HG03378 (cell line): ENCODE data around the gene TRMT1.

Source experiments
- ATAC-seq: cut with Tn5 transposase; IDR thresholded peaks from one replicate; pipeline ENCODE4 v1.9.1; 2021; ENCODE audit warnings: mild to moderate bottlenecking, moderate library complexity; ENCODE audit not compliant: unreplicated experiment

TRMT1 gene

DNA sequence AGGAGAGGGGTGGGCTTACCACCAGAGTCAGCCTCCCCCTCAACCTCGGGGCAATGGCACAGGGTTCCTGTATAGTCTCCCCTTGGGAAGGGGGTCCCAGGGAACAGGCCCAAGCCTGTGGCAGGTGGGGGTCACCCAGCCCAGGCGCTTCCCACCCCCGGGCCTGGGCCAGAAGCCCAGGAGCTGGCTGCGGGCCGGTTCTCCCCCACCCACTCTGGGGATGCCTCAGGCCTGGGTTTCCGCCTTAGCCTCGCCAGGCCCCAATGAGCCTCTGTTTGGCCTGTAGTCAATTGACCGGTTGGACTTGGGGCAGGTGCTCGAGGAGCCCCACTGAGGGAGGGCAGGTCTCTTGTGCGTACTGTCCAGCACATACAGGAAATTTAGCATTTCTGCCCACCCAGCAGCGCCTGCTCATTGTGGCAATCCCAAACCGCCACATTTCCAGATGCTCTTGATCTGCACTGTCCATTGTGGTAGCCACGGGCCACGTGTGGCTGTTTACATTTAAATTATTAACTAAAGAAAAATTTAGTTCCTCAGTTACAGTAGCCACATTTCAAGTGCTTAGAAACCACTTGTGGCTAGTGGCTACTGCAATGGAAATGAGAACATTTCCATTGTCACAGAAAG lies 23.8 kb downstream of the TRMT1 start:
- no peak for ATAC-seq

DNA sequence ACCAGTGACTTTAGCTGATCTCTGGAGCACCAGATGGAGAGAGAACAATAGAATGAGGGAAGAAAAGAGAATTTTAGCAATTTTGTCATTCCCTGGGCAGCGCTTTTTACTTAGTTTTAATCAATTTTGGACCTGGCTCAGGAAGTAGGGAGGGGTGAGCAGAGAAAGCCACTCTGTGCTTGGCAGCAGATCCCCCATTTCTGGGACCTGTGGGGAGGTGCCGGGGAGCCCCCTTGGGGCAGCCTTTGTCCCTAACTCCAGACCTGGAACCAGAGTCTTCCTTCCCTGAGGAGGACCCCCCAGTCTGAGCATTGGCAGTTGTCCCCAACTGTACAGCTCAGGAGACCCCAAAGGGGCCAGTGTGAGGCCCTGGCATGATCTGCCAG lies 24.4 kb downstream of the TRMT1 start:
- ATAC-seq, result no peak

DNA sequence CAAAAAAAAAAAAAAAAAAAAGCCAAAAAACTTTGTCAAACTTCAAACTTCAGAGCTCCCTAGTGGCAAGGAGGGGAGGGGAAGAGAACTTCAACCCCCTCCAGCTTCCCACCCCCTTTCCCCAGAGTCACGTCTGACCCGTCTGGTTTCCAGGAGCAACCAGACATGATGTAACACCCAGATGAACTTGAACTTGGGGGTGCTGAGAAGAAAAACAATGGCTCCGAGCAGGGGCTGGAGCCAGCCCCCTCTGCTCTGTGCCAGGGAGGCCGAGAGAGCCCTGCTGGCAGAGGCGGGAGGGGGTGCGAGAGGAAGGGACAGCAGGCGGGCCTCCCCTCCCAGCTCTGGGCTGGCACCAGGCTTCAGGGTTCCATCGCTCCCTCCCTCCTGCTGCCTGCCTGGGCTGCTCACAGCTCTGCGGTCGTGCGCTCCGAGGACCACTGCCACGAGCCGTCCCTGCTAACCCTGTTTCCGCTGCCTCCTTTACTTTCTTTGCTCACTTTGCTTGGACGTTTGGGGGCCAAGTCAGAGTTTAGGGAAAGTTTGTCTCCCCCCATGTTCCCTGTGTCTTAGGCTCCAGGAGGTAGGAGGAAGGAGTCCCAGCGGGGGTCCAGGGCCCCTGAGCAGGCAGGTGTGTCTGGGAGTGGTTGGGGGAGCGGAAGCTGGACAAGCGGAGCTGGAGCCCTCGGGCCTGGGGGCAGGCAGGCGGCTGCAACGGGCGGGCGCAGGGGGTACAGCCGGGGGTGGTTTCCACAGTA lies 25.0 kb downstream of the TRMT1 start:
- no peak for ATAC-seq

DNA sequence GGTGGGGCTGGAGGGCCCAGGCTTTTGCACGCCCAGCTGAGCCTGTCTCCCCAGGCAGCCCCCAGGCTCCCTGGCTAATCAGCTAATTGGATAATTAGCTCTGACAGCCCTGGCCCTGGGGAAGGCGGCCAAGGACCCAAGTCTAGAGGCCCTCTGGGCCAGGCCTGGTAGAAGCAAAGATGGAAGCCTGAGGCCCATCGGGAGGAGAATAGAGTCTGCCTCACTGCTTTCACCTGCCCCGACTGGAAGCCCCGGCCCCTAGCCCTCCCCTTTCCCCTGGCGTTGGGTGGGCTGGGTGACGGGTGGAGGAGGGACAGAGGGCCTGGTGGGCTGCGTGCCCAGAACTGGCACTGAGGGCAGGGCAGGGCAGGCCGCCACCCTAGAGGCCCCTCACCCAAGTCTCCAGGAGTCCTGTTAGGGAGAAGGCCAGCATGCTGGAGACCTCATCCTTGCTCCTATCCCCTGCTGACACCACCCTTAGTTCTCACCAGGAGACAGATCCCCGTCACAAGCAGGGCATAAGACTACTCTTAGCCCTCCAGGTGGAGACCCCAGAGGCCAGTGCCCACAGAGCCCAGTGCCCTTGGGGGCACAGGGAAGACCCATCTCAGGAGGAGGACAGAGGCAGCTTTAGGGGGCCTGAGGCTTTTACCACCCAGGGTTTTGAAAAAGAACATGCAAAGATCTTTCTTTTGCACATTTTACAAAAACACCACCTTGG lies 25.9 kb downstream of the TRMT1 start:
- no peak for ATAC-seq

DNA sequence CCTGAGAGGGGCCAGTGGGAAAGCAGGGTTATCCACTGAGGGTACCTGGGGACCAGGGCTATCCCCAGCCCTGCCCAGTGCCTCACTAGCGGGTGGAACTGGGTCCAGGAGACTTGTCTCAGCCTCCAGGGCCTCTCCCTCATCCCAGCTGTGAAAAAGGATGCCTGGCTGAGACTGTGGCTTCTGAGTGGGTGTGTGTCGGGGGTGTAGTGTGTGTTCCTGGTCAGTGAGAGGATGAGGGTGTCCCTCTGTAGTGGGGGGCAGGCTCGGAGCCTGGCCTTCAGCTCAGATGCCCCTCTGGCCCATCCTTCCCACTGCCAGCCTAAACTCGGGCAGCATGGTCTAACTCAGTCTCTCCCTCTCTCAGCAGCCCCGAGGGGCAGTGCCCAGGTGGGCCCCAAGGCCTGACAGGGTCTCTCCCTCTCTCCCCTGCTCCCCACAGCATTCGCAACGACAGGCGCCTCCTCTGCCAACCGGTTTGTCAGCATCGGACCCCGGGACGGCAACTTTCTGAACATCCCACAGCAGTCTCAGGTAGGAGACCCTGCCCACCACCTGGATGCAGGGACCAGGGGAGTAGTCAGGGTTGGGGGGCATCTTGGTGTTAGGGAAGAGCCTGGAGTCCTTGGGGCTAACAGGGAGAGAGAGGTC lies 26.6 kb downstream of the TRMT1 start:
- no peak for ATAC-seq

DNA sequence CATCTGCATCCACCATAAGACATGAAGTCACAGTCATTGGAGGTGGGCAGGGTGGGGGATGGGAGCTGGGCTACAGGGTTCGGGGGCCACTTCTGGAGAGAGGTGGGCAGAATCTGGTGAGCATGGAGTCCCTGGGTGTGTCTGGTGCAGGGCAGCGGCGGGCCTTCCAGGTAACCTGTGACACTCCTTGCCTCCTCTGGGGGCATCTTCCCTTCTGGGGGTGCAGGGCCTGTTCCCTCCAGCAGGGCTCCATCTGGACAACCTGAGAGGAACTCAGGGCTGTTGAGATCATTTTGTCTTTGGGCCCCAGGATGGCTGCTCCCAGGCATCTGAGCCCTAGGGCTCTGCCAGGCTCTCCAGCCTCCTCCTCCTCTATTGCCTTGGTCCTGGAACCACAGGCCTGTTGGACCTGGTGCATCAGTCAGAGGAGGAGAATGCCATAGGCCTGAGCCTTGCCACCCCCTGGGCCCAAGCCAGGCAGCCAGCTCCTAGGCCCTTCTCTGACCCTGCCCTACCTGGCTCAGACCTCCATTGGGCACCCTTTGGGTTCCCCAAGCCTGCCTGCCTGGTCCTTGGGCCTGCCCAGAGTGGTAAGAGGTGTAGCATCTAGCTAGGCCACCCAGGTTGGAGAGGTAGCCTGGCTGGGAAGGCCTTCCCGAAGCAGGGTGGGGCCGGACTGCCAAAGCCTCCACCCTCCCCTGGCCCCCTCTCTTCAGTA lies 27.2 kb downstream of the TRMT1 start:
- ATAC-seq, result no peak

DNA sequence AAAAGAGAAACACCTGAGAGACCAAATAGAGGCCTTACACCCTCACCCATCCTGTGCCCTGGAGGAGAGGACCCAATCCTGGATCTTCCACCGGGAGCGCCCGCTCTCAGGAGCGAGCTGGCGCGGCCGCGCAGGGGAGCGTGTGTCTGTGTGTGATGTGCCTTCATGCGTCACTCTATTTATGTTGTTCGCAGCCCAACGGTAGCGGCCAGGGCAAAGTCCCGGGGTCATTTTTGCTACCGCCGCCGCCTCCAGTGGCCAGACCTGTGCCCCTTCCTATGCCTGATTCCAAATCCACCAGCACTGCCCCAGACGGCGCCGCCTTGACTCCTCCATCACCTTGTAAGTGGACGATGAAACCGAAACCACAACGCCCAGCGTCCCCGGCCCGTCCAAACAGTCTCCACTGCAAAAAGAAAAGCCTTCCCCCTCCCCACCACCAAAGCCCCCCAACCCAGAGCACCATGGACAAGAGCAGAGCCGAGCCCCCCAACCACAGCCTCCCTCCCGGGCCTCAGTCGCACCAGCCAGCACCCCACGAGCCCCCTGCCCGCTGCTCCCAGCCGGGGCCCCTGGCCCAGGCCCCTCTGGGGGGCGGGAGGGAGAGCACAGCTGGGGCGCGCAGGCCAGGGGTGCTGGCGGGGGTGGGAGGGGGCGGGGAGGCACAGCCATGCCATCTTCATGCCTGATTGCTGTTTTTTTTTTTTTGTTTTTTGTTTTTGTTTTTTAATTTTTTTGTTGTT lies 28.6 kb downstream of the TRMT1 start:
- no peak for ATAC-seq

DNA sequence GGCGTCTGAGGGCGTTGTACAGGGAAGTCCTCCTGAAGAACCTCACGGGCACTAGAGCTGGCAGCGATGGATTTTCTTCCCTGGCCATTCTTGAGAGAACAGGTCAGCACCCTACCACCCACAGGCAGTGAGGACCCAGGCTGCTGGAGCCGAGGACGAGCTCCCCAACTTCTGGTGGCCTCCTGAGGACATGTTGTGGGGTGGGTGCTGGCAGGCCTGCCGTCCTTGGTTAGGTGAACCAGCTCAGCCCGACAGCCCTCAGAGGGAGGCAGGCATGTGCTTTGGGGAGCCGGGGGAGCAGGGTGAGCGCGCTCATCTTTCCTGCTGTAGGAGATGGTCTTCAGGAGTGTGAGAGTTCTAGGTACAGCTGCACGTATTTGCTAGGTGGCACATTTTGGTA lies 29.2 kb downstream of the TRMT1 start:
- ATAC-seq, result no peak

DNA sequence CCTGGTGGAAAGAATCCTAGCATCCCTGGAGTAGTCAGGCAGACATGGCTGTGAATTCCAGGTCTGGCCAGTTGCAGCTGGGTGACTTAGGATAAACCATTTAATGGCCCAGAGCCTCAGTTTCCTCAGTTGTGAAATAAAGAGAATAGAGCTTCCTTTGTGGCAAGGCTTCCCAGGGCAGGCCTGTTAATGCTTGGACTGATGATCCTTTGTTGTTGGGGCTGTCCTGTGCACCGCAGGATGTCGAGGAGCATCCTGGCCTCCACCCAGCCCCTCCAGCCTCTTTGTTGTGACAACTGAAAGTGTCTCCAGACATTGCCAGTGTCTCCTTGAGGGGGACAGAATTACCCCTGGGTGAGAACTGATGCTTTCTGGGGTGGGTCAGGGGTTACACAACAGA lies 30.2 kb downstream of the TRMT1 start:
- ATAC-seq, result no peak

DNA sequence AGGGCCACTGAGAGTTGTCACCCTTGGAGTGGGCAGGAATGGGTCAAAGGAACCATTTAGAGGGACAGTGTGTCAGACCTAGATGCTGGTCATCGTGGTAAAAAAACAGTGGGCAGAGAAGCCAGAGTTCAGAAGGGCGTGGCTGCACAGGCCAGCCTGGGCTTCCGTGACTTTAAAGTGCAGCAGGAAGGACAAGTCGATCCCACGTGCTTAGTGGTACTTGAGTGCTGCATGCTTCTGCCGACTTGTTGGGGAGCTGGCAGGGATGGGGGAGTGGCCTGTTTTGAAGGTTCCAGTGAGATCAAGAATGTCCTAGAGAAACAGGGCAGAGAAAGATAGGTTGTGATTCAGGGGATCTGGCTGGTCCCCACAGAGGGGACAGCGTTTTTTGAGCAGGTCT lies 30.9 kb downstream of the TRMT1 start:
- no peak for ATAC-seq

DNA sequence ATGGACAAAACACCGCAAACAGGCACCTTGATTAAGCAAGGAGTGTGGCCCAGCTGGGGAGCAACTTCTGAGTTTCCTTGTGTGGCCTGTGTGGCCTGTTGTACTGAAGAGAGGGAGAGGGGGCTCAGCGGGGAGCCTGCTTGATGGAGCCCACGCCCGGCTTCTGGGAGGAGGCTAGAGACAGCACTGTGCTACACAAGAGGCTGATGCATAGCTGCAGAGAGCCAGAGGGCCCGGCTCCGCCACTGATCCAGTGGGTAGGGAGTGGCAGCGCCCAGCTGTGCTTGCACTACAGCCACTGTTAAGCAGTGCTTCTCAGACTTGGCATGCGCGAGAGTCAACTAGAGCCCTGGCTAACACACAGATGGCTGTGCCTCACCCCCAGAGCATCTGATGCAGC lies 32.9 kb downstream of the TRMT1 start:
- no peak for ATAC-seq

DNA sequence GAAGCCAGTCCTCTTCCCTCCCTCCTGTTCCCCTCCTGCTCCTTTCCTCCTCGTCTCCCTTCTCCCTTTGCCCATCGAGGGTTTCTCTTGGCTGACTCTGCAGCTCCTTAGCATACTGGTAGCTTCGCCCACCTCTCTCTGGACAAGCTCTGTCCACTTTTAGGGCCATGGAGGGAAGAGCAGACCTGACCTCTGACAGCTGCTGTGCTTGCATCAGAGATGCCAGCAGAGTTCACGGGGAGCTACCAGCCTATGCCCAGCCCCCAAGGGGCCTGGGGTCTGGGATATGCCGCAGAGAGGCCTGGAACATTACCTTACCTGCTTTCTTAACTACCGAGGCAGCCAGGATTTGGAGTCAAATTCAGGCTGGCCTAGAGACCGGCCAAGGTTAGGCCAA lies 33.5 kb downstream of the TRMT1 start:
- ATAC-seq, result no peak

DNA sequence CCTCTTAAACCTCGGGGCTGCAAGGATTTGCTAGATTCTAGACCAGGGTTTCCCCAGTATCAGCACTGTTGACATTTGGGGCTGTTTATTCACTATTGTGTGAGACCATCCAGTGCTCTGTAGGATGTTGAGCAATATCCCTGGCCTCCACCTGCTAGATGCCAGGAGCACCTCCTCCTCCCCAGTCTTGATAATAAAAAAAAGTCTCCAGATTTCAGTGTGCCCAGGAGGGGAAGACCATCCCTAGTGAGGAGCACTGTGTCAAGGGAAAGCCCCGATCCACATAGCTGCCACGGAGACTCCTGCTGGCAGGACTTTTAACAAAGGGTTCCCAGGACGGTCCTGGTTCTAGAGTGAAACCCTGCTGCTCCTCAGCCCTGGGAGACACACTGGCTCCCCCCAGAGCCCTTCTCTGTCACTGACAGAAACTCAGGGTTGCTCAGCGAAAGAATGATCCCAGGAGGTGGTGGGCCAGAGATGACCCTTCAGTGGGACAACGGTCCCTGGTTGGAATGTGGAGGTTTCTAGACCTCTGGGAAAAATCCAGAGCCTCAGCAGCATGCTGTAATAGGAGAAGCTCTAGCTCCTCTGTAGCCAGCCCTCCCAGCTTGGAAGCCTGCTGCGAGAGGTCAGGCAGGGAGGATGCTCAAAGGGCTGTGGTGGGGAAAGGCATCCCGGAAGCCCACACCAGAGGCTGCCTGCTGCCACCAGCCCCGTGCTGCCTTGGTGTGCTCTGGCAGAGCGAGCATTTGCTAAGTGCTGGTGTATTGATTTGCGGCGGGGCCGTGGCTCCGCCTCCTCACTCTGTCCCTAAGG lies 34.1 kb downstream of the TRMT1 start:
- no peak for ATAC-seq

DNA sequence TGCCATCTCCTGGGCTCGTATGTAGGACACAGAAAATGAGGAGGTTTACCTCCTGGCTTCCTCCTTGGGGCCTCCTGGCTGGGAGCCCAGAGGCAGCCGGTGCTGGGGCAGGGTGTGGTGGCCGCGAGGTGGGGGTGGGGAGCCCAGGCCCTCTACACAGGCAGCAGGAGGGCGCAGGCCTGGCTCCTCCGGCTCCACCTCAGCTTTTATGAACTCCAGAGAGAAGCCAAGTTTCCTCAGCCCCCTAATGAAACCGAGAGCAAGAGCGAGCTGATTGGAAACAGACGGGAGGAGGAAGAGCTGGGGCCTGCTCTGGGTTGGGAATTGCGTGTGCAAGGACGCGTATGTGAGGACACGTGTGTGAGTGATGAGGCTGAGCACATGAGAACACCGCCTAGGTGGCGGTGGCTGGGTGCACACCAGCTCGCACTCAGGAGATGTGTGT lies 37.0 kb downstream of the TRMT1 start:
- no peak for ATAC-seq

DNA sequence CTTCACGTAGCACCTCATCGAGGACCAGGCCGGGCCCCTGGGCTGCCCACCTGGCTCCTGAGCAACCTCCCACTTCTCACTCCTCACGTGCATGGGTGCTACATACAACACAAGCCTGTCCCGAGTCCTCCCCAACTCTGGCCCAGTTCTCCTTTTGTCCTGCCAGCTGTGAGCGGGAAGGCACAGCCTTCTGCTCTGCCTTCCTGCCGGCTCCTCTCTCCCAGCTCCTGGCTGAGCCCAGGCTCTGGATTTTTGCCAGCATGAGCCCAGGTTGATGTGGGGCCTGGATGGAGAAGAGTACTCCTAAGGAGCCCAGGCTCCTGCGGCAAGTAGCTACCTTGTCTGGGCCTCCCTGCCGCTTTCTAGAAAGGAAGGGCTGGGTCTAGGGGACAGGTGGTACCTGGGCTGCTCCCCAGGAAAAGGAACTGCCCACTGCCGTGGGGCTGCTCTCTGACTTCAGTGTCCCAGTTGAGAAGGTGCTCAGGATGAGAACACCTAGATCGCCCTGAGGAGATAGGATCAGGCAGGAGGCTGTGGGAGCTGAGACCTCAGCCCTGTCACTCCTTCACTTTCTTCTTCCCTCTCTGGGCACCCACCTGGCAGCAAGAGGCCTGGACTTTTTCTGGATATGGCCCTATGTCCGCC lies 37.5 kb downstream of the TRMT1 start:
- no peak for ATAC-seq

DNA sequence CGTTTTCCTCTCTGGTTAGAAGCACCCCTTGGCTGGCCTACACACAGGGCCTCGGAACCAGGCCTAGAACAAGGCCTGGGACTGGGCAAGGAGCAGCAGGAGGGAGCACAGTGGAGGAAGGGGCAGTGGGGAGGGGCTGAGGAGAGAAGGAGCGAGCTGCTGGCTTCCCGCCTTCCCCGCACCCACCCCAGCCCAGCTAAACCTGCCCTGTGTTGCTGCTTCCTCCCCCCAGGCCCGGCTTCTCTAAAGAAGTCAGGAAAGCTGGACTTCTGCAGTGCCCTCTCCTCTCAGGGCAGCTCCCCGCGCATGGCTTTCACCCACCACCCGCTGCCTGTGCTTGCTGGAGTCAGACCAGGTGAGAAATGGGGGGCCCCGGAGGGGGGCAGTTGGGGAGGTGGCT lies 38.2 kb downstream of the TRMT1 start:
- ATAC-seq, result no peak

DNA sequence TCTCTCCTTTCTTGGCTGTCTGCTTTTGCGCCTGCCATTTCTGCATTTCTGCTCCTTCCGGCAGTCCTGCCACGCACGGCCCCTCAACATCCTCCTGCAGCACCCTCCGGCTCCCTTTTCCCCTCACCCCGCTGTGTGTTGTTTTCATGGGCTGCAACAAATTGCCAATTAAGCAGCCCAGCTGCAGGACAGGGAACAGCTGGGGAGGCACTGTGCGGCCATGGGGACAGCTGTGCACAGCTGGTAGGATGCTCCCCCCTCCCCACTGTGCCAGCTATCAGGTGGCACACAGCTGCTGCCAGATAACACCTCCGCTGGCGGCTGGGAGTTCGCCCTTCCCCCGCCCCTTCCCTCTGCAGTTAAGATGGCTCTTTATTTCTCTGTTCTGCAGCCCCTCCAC lies 39.3 kb downstream of the TRMT1 start:
- ATAC-seq, result no peak

DNA sequence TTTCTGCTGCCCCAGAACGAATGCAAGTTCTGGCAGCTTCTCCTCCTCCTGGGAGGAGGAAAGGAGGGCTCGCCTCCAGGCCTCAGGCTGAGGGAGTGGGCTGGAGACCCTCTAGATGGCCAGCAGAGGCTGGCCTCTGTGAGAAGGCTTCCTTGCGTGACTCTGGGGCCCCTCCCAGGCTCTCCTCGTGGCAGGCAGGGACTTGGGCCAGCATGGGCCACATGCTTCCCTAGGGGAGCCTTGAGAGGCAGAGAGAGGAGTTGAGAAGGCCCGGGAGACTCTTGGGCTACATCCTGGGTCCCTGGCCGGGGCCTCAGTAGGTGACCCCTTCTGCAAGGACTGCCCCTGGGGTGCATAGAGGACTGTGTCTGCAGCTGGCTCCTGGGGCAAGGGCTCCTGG lies 39.8 kb downstream of the TRMT1 start:
- no peak for ATAC-seq

DNA sequence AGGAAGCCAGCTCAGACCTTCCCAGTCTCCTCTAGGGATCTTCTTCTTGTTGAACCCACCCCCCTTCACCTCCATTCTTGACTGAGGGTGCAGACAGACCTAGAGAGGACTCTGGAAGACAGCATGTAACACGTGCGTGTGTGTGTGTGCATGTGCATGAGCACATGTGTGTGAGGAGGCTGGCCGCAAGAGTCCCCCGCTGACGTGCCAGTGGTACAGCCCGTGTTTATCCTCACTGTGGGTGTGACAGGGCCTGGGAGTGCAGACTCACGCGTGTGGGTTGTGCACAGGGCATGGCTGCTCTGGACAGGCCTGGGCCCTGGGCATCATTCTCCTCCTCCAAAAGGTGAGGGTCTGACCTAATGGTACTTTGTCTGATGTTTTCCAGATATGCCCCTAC lies 40.2 kb downstream of the TRMT1 start:
- no peak for ATAC-seq
